GM23338 (cell line): ENCODE data around the gene ZCCHC17.

Experiments used
- CREB1 ChIP-seq: fragments of 250-450 bp; sonication (Bioruptor Pico); IDR thresholded peaks from 2 replicates; pipeline ENCODE4 v1.5.0; 2020; ENCODE audit warnings: low read depth, mild to moderate bottlenecking, moderate library complexity
- CTCF ChIP-seq, 2 experiments: fragments of 200-600 bp in 1 of 2; sonication (generic) in 1 of 2; conservative IDR thresholded peaks; 2 replicates each; pipeline versions ENCODE4 v1.5.1 to v1.6.1; 2016 to 2017; ENCODE audit warnings: antibody characterized with exemption in 2 of 2, low read depth in 2 of 2, mild to moderate bottlenecking in 2 of 2, moderate library complexity in 1 of 2
- ETS1 ChIP-seq: IDR thresholded peaks from 2 replicates; pipeline ENCODE4 v1.6.1; 2016; ENCODE audit warnings: antibody characterized with exemption
- EZH2 ChIP-seq: fragments of 200-600 bp; sonication (generic); IDR thresholded peaks from one replicate; pipeline ENCODE4 v1.8.0; 2017; ENCODE audit warnings: antibody characterized with exemption, mild to moderate bottlenecking, low read depth; ENCODE audit not compliant: unreplicated experiment
- EZH2phosphoT487 ChIP-seq: fragments of 200-600 bp; sonication (generic); IDR thresholded peaks from one replicate; pipeline ENCODE4 v1.8.1; 2018; ENCODE audit warnings: antibody characterized with exemption; ENCODE audit not compliant: unreplicated experiment
- JUNB ChIP-seq: IDR thresholded peaks from one replicate; pipeline ENCODE4 v1.6.1; 2016; ENCODE audit warnings: antibody characterized with exemption; ENCODE audit not compliant: unreplicated experiment
- NANOG ChIP-seq: IDR thresholded peaks from 2 replicates; pipeline ENCODE4 v1.6.1; 2016; ENCODE audit warnings: antibody characterized with exemption, borderline replicate concordance
- POLR2AphosphoS5 ChIP-seq: IDR thresholded peaks from 2 replicates; pipeline ENCODE4 v1.6.1; 2016; ENCODE audit warnings: antibody characterized with exemption, low read depth
- REST ChIP-seq: IDR thresholded peaks from one replicate; pipeline ENCODE4 v1.6.1; 2018; ENCODE audit warnings: antibody characterized with exemption; ENCODE audit not compliant: unreplicated experiment
- STAT1 ChIP-seq: IDR thresholded peaks from one replicate; pipeline ENCODE4 v1.6.1; 2016; ENCODE audit warnings: antibody characterized with exemption; ENCODE audit not compliant: unreplicated experiment

- TF ChIP-seq CTCF (conservative IDR thresholded peaks at IDR 0.05; ENCODE audit: low read depth in 2 of 2) (no peak), EZH2 (no peak), CREB1 (no peak), POLR2AphosphoS5 (no peak), REST (no peak), EZH2phosphoT487 (no peak), STAT1 (no peak), NANOG (no peak), ETS1 (no peak), JUNB (no peak)
These were observed 730 bp downstream of the ZCCHC17 start for GRCh38 chr1:31297277-31298247.
